Immature natural killer cell (primary cell): ENCODE results near the gene FOXM1. TPM values are rescaled to one million over a fixed set of nuclear protein-coding genes. Genes with fewer than 3 reads are reported as not detected.

Experiments
- DNase-seq, 3 donors: peaks; one replicate each; pipeline ENCODE4 v3.0.0; 2022; ENCODE audit warnings: mixed read lengths in 1 of 3
- H3K27ac Mint-ChIP-seq, 6 donors: one replicate each; pipeline ENCODE4 v1.8.0; 2020; ENCODE audit warnings: mixed read lengths in 6 of 6, mild to moderate bottlenecking in 5 of 6, inconsistent platforms in 4 of 6, moderate library complexity in 3 of 6
- H3K27me3 Mint-ChIP-seq, 3 donors: one replicate each; pipeline ENCODE4 v1.8.0; 2020 to 2021; ENCODE audit warnings: low read depth in 3 of 3, mild to moderate bottlenecking in 3 of 3, mixed read lengths in 3 of 3, moderate library complexity in 3 of 3, inconsistent platforms in 1 of 3
- H3K36me3 Mint-ChIP-seq, 3 donors: one replicate each; pipeline ENCODE4 v1.8.0; 2020; ENCODE audit warnings: mixed read lengths in 3 of 3, inconsistent platforms in 2 of 3, mild to moderate bottlenecking in 2 of 3
- H3K4me1 Mint-ChIP-seq, 2 donors: one replicate each; pipeline ENCODE4 v1.8.0; 2020; ENCODE audit warnings: inconsistent platforms in 2 of 2, mild to moderate bottlenecking in 2 of 2, mixed read lengths in 2 of 2, moderate library complexity in 1 of 2
- H3K4me3 Mint-ChIP-seq, 5 donors: one replicate each; pipeline ENCODE4 v1.8.0; 2020; ENCODE audit warnings: mild to moderate bottlenecking in 5 of 5, mixed read lengths in 5 of 5, inconsistent platforms in 3 of 5, moderate library complexity in 3 of 5
- H3K9me3 Mint-ChIP-seq, 6 donors: one replicate each; pipeline ENCODE4 v1.8.0; 2020; ENCODE audit warnings: mild to moderate bottlenecking in 6 of 6, mixed read lengths in 6 of 6, inconsistent platforms in 4 of 6, moderate library complexity in 3 of 6
- polyA plus RNA-seq, 3 donors: library from polyadenylated mRNA; unstranded; fragments of 300-500 nt; fragmentation: Illumina TruSeq; gene quantifications; one replicate each; pipeline ENCODE4 v1.2.3, GENCODE V29; 2021

Gene FOXM1
- polyA plus RNA-seq: 1 to 10 TPM in 1 of 3 donors, under 1 TPM in 2; 0.43 to 1.2 (median 0.46) TPM

- peak within 1 kb of the TSS; percentile 95 to 99 (median 97) for H3K27ac Mint-ChIP-seq
- DNase-seq: peak; percentile 87 to 89 (median 87)
- no peaks in the 10 kb centered on the region for H3K9me3 Mint-ChIP-seq
- peaks cover 3 to 8% (median 4%) of the 10 kb centered on the region in 3 donors for H3K27me3 Mint-ChIP-seq
- H3K36me3 Mint-ChIP-seq: no peaks in the 10 kb centered on the region
- peaks cover 27 to 33% of the 10 kb centered on the region in 2 donors for H3K4me1 Mint-ChIP-seq
- H3K4me3 Mint-ChIP-seq: peak within 1 kb of the TSS; percentile 98 to 99 (median 99)
These were observed at the start of gene FOXM1, which contains the start of gene RHNO1 for GRCh38 chr12:2877047-2877952. Gene FOXM1, minus strand, starts transcription at chr12:2877174. Its CDS starts 2,696 bp downstream, at chr12:2874478. Gene RHNO1, plus strand, starts transcription at chr12:2877223. Its CDS starts 8,144 bp downstream, at chr12:2885367.

- DNase-seq: no peak
- Mint-ChIP-seq H3K4me3 (no peak overlapping the region), H3K27me3 (peaks cover 0 to 5% (median 3%) of the 10 kb centered on the region in 3 donors), H3K36me3 (peaks cover 22 to 44% (median 32%) of the 10 kb centered on the region in 3 donors), H3K27ac (peak overlapping the region in 2 of 6 donors; percentile 43 to 69), H3K4me1 (no peaks in the 10 kb centered on the region), H3K9me3 (no peaks in the 10 kb centered on the region)
These were observed 48.5 kb upstream of the FOXM1 start for GRCh38 chr12:2925322-2925995.

- DNase-seq: no peak
- no peak overlapping the region for H3K27ac Mint-ChIP-seq
- no peaks in the 10 kb centered on the region for H3K4me1 Mint-ChIP-seq
- no peak overlapping the region for H3K4me3 Mint-ChIP-seq
- H3K27me3 Mint-ChIP-seq: peaks cover 0 to 5% (median 2%) of the 10 kb centered on the region in 3 donors
- no peaks in the 10 kb centered on the region for H3K9me3 Mint-ChIP-seq
- peaks cover 22 to 43% (median 30%) of the 10 kb centered on the region in 3 donors for H3K36me3 Mint-ChIP-seq
These were observed 47.0 kb upstream of the FOXM1 start for GRCh38 chr12:2924019-2924418.

- no peaks in the 10 kb centered on the region for H3K4me1 Mint-ChIP-seq
- H3K9me3 Mint-ChIP-seq: no peaks in the 10 kb centered on the region
- H3K36me3 Mint-ChIP-seq: peaks cover 22 to 43% (median 30%) of the 10 kb centered on the region in 3 donors
- H3K27me3 Mint-ChIP-seq: peaks cover 0 to 6% (median 2%) of the 10 kb centered on the region in 3 donors
- H3K4me3 Mint-ChIP-seq: no peak overlapping the region
- H3K27ac Mint-ChIP-seq: no peak overlapping the region
- DNase-seq: no peak
These were observed 46.1 kb upstream of the FOXM1 start for GRCh38 chr12:2923057-2923456.

- H3K27ac Mint-ChIP-seq: no peak overlapping the region
- H3K36me3 Mint-ChIP-seq: peaks cover 22 to 37% (median 26%) of the 10 kb centered on the region in 3 donors
- DNase-seq: no peak
These were observed 45.4 kb upstream of the FOXM1 start for GRCh38 chr12:2922329-2922728.

GRCh38 chr12:2919249-2919648 is 42.3 kb upstream of the FOXM1 start:
- H3K27ac Mint-ChIP-seq: no peak overlapping the region
- H3K4me1 Mint-ChIP-seq: no peaks in the 10 kb centered on the region
- DNase-seq: no peak
- H3K9me3 Mint-ChIP-seq: no peaks in the 10 kb centered on the region
- H3K27me3 Mint-ChIP-seq: peaks cover 0 to 1% (median 0%) of the 10 kb centered on the region in 3 donors
- H3K36me3 Mint-ChIP-seq: peaks cover 16 to 24% (median 19%) of the 10 kb centered on the region in 3 donors
- no peak overlapping the region for H3K4me3 Mint-ChIP-seq

More at GRCh38 chr12:2922329-2922728, 45.4 kb upstream of the FOXM1 start:
- no peaks in the 10 kb centered on the region for H3K4me1 Mint-ChIP-seq
- H3K9me3 Mint-ChIP-seq: no peaks in the 10 kb centered on the region
- H3K4me3 Mint-ChIP-seq: no peak overlapping the region
- peaks cover 0 to 5% (median 2%) of the 10 kb centered on the region in 3 donors for H3K27me3 Mint-ChIP-seq

- no peaks in the 10 kb centered on the region for H3K4me1 Mint-ChIP-seq
- H3K9me3 Mint-ChIP-seq: no peaks in the 10 kb centered on the region
- H3K27ac Mint-ChIP-seq: no peak overlapping the region
- DNase-seq: no peak
- peaks cover 3 to 15% (median 3%) of the 10 kb centered on the region in 3 donors for H3K36me3 Mint-ChIP-seq
- no peaks in the 10 kb centered on the region for H3K27me3 Mint-ChIP-seq
- H3K4me3 Mint-ChIP-seq: no peak overlapping the region
These were observed 35.2 kb upstream of the FOXM1 start for GRCh38 chr12:2912216-2912575.

- Mint-ChIP-seq H3K27ac (no peak overlapping the region), H3K27me3 (peaks cover 0 to 3% (median 0%) of the 10 kb centered on the region in 3 donors), H3K9me3 (no peaks in the 10 kb centered on the region), H3K4me1 (peaks cover 0 to 7% of the 10 kb centered on the region in 2 donors), H3K4me3 (no peak overlapping the region), H3K36me3 (no peaks in the 10 kb centered on the region)
- no peak for DNase-seq
These were observed 27.3 kb upstream of the FOXM1 start for GRCh38 chr12:2904260-2904659.

GRCh38 chr12:2902272-2902880 is 25.4 kb upstream of the FOXM1 start:
- H3K4me3 Mint-ChIP-seq: no peak overlapping the region
- no peaks in the 10 kb centered on the region for H3K36me3 Mint-ChIP-seq
- H3K4me1 Mint-ChIP-seq: peaks cover 0 to 7% of the 10 kb centered on the region in 2 donors
- no peaks in the 10 kb centered on the region for H3K9me3 Mint-ChIP-seq
- peaks cover 0 to 3% (median 0%) of the 10 kb centered on the region in 3 donors for H3K27me3 Mint-ChIP-seq
- DNase-seq: no peak
- no peak overlapping the region for H3K27ac Mint-ChIP-seq

- Mint-ChIP-seq H3K36me3 (no peaks in the 10 kb centered on the region), H3K27ac (no peak overlapping the region), H3K4me1 (peaks cover 0 to 7% of the 10 kb centered on the region in 2 donors), H3K4me3 (no peak overlapping the region), H3K9me3 (no peaks in the 10 kb centered on the region), H3K27me3 (peaks cover 0 to 3% (median 0%) of the 10 kb centered on the region in 3 donors)
- DNase-seq: no peak
These were observed 23.7 kb upstream of the FOXM1 start for GRCh38 chr12:2900642-2901041.

GRCh38 chr12:2897418-2897817 is 20.4 kb upstream of the FOXM1 start:
- Mint-ChIP-seq H3K36me3 (no peaks in the 10 kb centered on the region), H3K27me3 (peaks cover 0 to 2% (median 2%) of the 10 kb centered on the region in 3 donors)

GRCh38 chr12:2895511-2895910 is 18.5 kb upstream of the FOXM1 start:
- H3K36me3 Mint-ChIP-seq: peaks cover 0 to 3% (median 0%) of the 10 kb centered on the region in 3 donors
- H3K9me3 Mint-ChIP-seq: no peaks in the 10 kb centered on the region
- no peak overlapping the region for H3K4me3 Mint-ChIP-seq
- H3K27me3 Mint-ChIP-seq: peaks cover 3 to 5% (median 5%) of the 10 kb centered on the region in 3 donors
- no peak overlapping the region for H3K27ac Mint-ChIP-seq
- no peak for DNase-seq
- peaks cover 10 to 17% of the 10 kb centered on the region in 2 donors for H3K4me1 Mint-ChIP-seq

More at GRCh38 chr12:2897418-2897817, 20.4 kb upstream of the FOXM1 start:
- H3K27ac Mint-ChIP-seq: no peak overlapping the region
- no peak for DNase-seq
- no peak overlapping the region for H3K4me3 Mint-ChIP-seq
- H3K9me3 Mint-ChIP-seq: no peaks in the 10 kb centered on the region
- peaks cover 0 to 7% of the 10 kb centered on the region in 2 donors for H3K4me1 Mint-ChIP-seq

- H3K9me3 Mint-ChIP-seq: no peaks in the 10 kb centered on the region
- no peak overlapping the region for H3K27ac Mint-ChIP-seq
- peaks cover 14 to 21% of the 10 kb centered on the region in 2 donors for H3K4me1 Mint-ChIP-seq
- H3K4me3 Mint-ChIP-seq: no peak overlapping the region
- peaks cover 0 to 3% (median 0%) of the 10 kb centered on the region in 3 donors for H3K36me3 Mint-ChIP-seq
- peaks cover 5 to 9% (median 8%) of the 10 kb centered on the region in 3 donors for H3K27me3 Mint-ChIP-seq
- DNase-seq: no peak
These were observed 18.1 kb upstream of the FOXM1 start for GRCh38 chr12:2895051-2895451.
